K562 (cell line): ENCODE data around the gene DRC1. TPM values are rescaled to one million over a fixed set of nuclear protein-coding genes. Genes with fewer than 3 reads are reported as not detected.

ENCODE experiments used
- CC2D1A ChIP-seq: fragments of 450-650 bp; IDR thresholded peaks from 2 replicates; pipeline ENCODE4 v1.6.1; 2017; ENCODE audit warnings: mild to moderate bottlenecking
- CCNT2 ChIP-seq: IDR thresholded peaks from 2 replicates; pipeline ENCODE4 v1.6.1; 2011; ENCODE audit warnings: borderline replicate concordance, low read depth, mild to moderate bottlenecking, moderate library complexity, mixed read lengths, low read length; ENCODE audit not compliant: insufficient read length; ENCODE audit errors: extremely low read depth
- CEBPB ChIP-seq: fragments of 450-650 bp; IDR thresholded peaks from 2 replicates; pipeline ENCODE4 v1.6.1; 2016; ENCODE audit warnings: missing genetic modification characterization, missing compliant biosample characterization
- CHD2 ChIP-seq: IDR thresholded peaks from 2 replicates; pipeline ENCODE4 v1.6.1; 2011; ENCODE audit warnings: low read depth, low read length
- MTA3 ChIP-seq: fragments of 450-650 bp; formaldehyde crosslinking; IDR thresholded peaks from 2 replicates; pipeline ENCODE4 v1.6.1; 2017; ENCODE audit warnings: mild to moderate bottlenecking, borderline replicate concordance
- NCOA2 ChIP-seq, 2 experiments: fragments of 450-650 bp; IDR thresholded peaks; 2 replicates each; pipeline ENCODE4 v1.6.1; 2018; ENCODE audit warnings: mild to moderate bottlenecking in 2 of 2, moderate library complexity in 1 of 2; ENCODE audit not compliant: partially characterized antibody in 2 of 2
- NFRKB ChIP-seq: fragments of 450-650 bp; IDR thresholded peaks from 2 replicates; pipeline ENCODE4 v1.6.1; 2016; ENCODE audit warnings: low read depth
- PML ChIP-seq: IDR thresholded peaks from 2 replicates; pipeline ENCODE4 v1.6.1; 2012; ENCODE audit warnings: low read length, inconsistent platforms
- TFAM ChIP-seq: fragments of 250-450 bp; sonication (Bioruptor Pico); conservative IDR thresholded peaks from 2 replicates; pipeline ENCODE4 v1.5.0; 2021; ENCODE audit warnings: mild to moderate bottlenecking, moderate library complexity
- YBX1 ChIP-seq: fragments of 450-650 bp; IDR thresholded peaks from 2 replicates; pipeline ENCODE4 v1.7.1; 2016; ENCODE audit warnings: mild to moderate bottlenecking
- ZBED1 ChIP-seq: IDR thresholded peaks from 2 replicates; pipeline ENCODE4 v1.6.1; 2014
- ZKSCAN1 ChIP-seq: fragments of 150-350 bp; IDR thresholded peaks from 2 replicates; pipeline ENCODE4 v1.6.1; 2016; ENCODE audit warnings: low read depth, low read length
- polyA plus RNA-seq, 8 experiments: library from polyadenylated mRNA; depleted of rRNA in 4 of 8; stranded (reverse) in 5 of 8; unstranded in 3 of 8; fragments of >200 nt; fragmentation: Nextera tagmentation in 2 of 8; fragmentation: Illumina TruSeq in 1 of 8; extraction: Ambion mirVana in 2 of 8; extraction: Trizol in 1 of 8; gene quantifications; 2 replicates each; pipeline versions ENCODE4 v1.2.1 to v1.2.3, GENCODE V29; 2011 to 2014; ENCODE audit warnings: inconsistent platforms in 1 of 8, missing spikeins in 1 of 8
- total RNA-seq, 7 experiments: library from RNA; depleted of rRNA in 6 of 7; stranded (reverse); fragments of >200 nt in 6 of 7; fragmentation: Illumina TruSeq in 2 of 7; extraction: Trizol in 2 of 7; gene quantifications; 2 replicates each; pipeline versions ENCODE4 v1.2.1 to v1.2.3, GENCODE V29; 2011 to 2021; ENCODE audit warnings: low replicate concordance in 1 of 7
- TF ChIP-seq, protein P1 (sequence below): sonication (generic); formaldehyde crosslinking; IDR thresholded peaks from 2 replicates; pipeline ENCODE4 v1.8.0; 2022; ENCODE audit warnings: mild to moderate bottlenecking, missing genetic modification reagents
- TF ChIP-seq, protein P2 (sequence below), 2 experiments: IDR thresholded peaks; 2 replicates each; pipeline ENCODE4 v1.6.1; 2011; ENCODE audit warnings: borderline replicate concordance in 1 of 2, control low read depth in 1 of 2, low read depth in 1 of 2, low read length in 1 of 2, mild to moderate bottlenecking in 1 of 2, mixed read lengths in 1 of 2, moderate library complexity in 1 of 2; ENCODE audit not compliant: insufficient read depth in 1 of 2, insufficient read length in 1 of 2, poor library complexity in 1 of 2, severe bottlenecking in 1 of 2; ENCODE audit errors: extremely low read depth in 1 of 2
- TF ChIP-seq, protein P3 (sequence below): fragments of 450-650 bp; IDR thresholded peaks from 2 replicates; pipeline ENCODE4 v1.6.1; 2017; ENCODE audit warnings: mild to moderate bottlenecking, moderate library complexity
- TF ChIP-seq, protein P4 (sequence below): fragments of 450-650 bp; IDR thresholded peaks from 2 replicates; pipeline ENCODE4 v1.7.1; 2018; ENCODE audit warnings: mild to moderate bottlenecking, low read depth; ENCODE audit not compliant: partially characterized antibody
- TF ChIP-seq, protein P5 (sequence below): fragments of 250-450 bp; sonication (Bioruptor Pico); IDR thresholded peaks from 2 replicates; pipeline ENCODE4 v1.9.0; 2021; ENCODE audit warnings: mild to moderate bottlenecking, inconsistent platforms

Gene DRC1
- total and polyA plus RNA-seq, 9 of the 15 experiments (the other 6 are each of a cell fraction or from before 2014, with no cell fraction given) = 0.07 to 0.10 TPM; not detected in 7

DNA sequence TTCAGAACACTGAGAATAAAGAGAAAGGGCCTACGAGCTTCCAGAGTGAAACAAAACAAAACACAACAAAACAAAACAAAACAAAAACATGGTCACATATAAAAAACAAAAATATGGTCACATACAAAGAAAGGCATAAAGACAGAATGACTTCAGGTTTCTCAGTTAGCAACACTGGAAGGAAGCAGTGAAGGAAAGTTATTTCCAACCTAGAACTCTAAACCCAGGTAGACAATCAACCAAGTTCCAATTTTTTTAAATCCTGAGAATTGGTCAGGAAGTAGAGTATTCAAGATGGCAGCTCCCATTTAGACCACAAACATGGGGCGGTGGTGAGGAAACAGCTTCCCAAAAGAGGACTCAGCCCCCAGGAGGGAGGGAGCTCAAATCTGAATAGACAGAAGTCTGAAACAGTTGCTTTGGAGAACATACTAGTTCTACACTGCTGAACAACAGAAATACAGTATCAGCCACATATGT, 9.1 kb downstream of the DRC1 start (continued):
- TF ChIP-seq, protein P1, sequence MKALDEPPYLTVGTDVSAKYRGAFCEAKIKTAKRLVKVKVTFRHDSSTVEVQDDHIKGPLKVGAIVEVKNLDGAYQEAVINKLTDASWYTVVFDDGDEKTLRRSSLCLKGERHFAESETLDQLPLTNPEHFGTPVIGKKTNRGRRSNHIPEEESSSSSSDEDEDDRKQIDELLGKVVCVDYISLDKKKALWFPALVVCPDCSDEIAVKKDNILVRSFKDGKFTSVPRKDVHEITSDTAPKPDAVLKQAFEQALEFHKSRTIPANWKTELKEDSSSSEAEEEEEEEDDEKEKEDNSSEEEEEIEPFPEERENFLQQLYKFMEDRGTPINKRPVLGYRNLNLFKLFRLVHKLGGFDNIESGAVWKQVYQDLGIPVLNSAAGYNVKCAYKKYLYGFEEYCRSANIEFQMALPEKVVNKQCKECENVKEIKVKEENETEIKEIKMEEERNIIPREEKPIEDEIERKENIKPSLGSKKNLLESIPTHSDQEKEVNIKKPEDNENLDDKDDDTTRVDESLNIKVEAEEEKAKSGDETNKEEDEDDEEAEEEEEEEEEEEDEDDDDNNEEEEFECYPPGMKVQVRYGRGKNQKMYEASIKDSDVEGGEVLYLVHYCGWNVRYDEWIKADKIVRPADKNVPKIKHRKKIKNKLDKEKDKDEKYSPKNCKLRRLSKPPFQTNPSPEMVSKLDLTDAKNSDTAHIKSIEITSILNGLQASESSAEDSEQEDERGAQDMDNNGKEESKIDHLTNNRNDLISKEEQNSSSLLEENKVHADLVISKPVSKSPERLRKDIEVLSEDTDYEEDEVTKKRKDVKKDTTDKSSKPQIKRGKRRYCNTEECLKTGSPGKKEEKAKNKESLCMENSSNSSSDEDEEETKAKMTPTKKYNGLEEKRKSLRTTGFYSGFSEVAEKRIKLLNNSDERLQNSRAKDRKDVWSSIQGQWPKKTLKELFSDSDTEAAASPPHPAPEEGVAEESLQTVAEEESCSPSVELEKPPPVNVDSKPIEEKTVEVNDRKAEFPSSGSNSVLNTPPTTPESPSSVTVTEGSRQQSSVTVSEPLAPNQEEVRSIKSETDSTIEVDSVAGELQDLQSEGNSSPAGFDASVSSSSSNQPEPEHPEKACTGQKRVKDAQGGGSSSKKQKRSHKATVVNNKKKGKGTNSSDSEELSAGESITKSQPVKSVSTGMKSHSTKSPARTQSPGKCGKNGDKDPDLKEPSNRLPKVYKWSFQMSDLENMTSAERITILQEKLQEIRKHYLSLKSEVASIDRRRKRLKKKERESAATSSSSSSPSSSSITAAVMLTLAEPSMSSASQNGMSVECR = no peak
- TF ChIP-seq PML = no peak
- TF ChIP-seq NCOA2 (IDR thresholded peaks at IDR 0.05; ENCODE audit: partially characterized antibody in 2 of 2) = no peak
- peak; percentile 88 for TF ChIP-seq NFRKB
- 0 out of 2 replicates have a peak, but pooled peaks have one; percentile 12 for TF ChIP-seq CC2D1A
- TF ChIP-seq, protein P2, sequence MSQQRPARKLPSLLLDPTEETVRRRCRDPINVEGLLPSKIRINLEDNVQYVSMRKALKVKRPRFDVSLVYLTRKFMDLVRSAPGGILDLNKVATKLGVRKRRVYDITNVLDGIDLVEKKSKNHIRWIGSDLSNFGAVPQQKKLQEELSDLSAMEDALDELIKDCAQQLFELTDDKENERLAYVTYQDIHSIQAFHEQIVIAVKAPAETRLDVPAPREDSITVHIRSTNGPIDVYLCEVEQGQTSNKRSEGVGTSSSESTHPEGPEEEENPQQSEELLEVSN (IDR thresholded peaks at IDR 0.05; ENCODE audit: borderline replicate concordance in 1 of 2, extremely low read depth in 1 of 2, insufficient read depth in 1 of 2, insufficient read length in 1 of 2, low read depth in 1 of 2, low read length in 1 of 2, poor library complexity in 1 of 2, severe bottlenecking in 1 of 2) = no peak
- TF ChIP-seq, protein P3, sequence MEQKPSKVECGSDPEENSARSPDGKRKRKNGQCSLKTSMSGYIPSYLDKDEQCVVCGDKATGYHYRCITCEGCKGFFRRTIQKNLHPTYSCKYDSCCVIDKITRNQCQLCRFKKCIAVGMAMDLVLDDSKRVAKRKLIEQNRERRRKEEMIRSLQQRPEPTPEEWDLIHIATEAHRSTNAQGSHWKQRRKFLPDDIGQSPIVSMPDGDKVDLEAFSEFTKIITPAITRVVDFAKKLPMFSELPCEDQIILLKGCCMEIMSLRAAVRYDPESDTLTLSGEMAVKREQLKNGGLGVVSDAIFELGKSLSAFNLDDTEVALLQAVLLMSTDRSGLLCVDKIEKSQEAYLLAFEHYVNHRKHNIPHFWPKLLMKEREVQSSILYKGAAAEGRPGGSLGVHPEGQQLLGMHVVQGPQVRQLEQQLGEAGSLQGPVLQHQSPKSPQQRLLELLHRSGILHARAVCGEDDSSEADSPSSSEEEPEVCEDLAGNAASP = no peak
- TF ChIP-seq, protein P4, sequence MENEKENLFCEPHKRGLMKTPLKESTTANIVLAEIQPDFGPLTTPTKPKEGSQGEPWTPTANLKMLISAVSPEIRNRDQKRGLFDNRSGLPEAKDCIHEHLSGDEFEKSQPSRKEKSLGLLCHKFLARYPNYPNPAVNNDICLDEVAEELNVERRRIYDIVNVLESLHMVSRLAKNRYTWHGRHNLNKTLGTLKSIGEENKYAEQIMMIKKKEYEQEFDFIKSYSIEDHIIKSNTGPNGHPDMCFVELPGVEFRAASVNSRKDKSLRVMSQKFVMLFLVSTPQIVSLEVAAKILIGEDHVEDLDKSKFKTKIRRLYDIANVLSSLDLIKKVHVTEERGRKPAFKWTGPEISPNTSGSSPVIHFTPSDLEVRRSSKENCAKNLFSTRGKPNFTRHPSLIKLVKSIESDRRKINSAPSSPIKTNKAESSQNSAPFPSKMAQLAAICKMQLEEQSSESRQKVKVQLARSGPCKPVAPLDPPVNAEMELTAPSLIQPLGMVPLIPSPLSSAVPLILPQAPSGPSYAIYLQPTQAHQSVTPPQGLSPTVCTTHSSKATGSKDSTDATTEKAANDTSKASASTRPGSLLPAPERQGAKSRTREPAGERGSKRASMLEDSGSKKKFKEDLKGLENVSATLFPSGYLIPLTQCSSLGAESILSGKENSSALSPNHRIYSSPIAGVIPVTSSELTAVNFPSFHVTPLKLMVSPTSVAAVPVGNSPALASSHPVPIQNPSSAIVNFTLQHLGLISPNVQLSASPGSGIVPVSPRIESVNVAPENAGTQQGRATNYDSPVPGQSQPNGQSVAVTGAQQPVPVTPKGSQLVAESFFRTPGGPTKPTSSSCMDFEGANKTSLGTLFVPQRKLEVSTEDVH = no peak
- TF ChIP-seq YBX1 = no peak
- no peak for TF ChIP-seq ZKSCAN1
- TF ChIP-seq CHD2 = no peak
- no peak for TF ChIP-seq TFAM
- TF ChIP-seq CCNT2 = no peak
- TF ChIP-seq, protein P5, sequence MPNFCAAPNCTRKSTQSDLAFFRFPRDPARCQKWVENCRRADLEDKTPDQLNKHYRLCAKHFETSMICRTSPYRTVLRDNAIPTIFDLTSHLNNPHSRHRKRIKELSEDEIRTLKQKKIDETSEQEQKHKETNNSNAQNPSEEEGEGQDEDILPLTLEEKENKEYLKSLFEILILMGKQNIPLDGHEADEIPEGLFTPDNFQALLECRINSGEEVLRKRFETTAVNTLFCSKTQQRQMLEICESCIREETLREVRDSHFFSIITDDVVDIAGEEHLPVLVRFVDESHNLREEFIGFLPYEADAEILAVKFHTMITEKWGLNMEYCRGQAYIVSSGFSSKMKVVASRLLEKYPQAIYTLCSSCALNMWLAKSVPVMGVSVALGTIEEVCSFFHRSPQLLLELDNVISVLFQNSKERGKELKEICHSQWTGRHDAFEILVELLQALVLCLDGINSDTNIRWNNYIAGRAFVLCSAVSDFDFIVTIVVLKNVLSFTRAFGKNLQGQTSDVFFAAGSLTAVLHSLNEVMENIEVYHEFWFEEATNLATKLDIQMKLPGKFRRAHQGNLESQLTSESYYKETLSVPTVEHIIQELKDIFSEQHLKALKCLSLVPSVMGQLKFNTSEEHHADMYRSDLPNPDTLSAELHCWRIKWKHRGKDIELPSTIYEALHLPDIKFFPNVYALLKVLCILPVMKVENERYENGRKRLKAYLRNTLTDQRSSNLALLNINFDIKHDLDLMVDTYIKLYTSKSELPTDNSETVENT (CRISPR knock-in tag) = no peak
- no peak for TF ChIP-seq ZBED1
- TF ChIP-seq CEBPB (tag) = no peak
- no peak for TF ChIP-seq MTA3
